H1 (cell line): ENCODE data around the gene OXNAD1. TPM values are rescaled to one million over a fixed set of nuclear protein-coding genes. Genes with fewer than 3 reads are reported as not detected.

Experiments
- CTCF ChIA-PET: fragments of 300-600 bp; sonication (Branson Sonifier 250); formaldehyde crosslinking; loops from one replicate; lab custom pipeline; 2021; ENCODE audit not compliant: partially characterized antibody; lab: Charles Lee
- POLR2A ChIA-PET: fragments of 300-600 bp; sonication (Branson Sonifier 250); formaldehyde crosslinking; loops from one replicate; lab custom pipeline; 2021; ENCODE audit warnings: inconsistent platforms; ENCODE audit not compliant: partially characterized antibody; lab: Charles Lee
- DNase-seq, 2 experiments: peaks; one replicate each; pipeline versions ENCODE4 v3.0.0 to v3.0.0-alpha.2; 2010 to 2022; ENCODE audit warnings: low spot score in 2 of 2, low read depth in 1 of 2, mixed read lengths in 1 of 2
- FAIRE-seq: peaks from 2 replicates; lab custom pipeline; 2011; peaks lifted over from hg19 to GRCh38; lab: Jason Lieb, UNC
- H2AFZ ChIP-seq: 2 replicates; pipeline ENCODE4 v1.8.1; 2012; ENCODE audit warnings: low read length, inconsistent platforms
- H2AK5ac ChIP-seq: 2 replicates; pipeline ENCODE4 v1.6.1; 2013; ENCODE audit warnings: low read depth, low read length
- H2BK120ac ChIP-seq: replicated peaks from 2 replicates; pipeline ENCODE3; 2013; ENCODE audit warnings: low read depth, low read length, inconsistent platforms
- H2BK12ac ChIP-seq: 2 replicates; pipeline ENCODE4 v1.6.1; 2013; ENCODE audit warnings: low read depth, low read length
- H2BK15ac ChIP-seq: 2 replicates; pipeline ENCODE4 v1.6.1; 2013; ENCODE audit warnings: low read length
- H2BK20ac ChIP-seq: 2 replicates; pipeline ENCODE4 v1.6.1; 2013; ENCODE audit warnings: low read length
- H2BK5ac ChIP-seq: 2 replicates; pipeline ENCODE4 v1.6.1; 2013; ENCODE audit warnings: low read depth, low read length
- H3K14ac ChIP-seq: 2 replicates; pipeline ENCODE4 v1.6.1; 2013; ENCODE audit warnings: inconsistent platforms; ENCODE audit not compliant: insufficient read length
- H3K18ac ChIP-seq: 2 replicates; pipeline ENCODE4 v1.6.1; 2013; ENCODE audit warnings: low read length; ENCODE audit errors: extremely low read depth
- H3K23ac ChIP-seq: 2 replicates; pipeline ENCODE4 v1.6.1; 2013; ENCODE audit warnings: inconsistent platforms; ENCODE audit not compliant: insufficient read length
- H3K23me2 ChIP-seq: 2 replicates; pipeline ENCODE4 v1.6.1; 2013; ENCODE audit warnings: low read depth, low read length
- H3K27ac ChIP-seq: 2 replicates; pipeline ENCODE4 v1.6.1; 2011; ENCODE audit warnings: low read depth, low read length, inconsistent platforms
- H3K27me3 ChIP-seq, 4 experiments: replicated peaks in 1 of 4; 1 replicate in 1 of 4; 2 replicates in 3 of 4; pipeline versions ENCODE4 v1.6.1 to v1.8.1; 2011 to 2013; ENCODE audit warnings: low read length in 3 of 4, mild to moderate bottlenecking in 3 of 4, inconsistent platforms in 2 of 4, mixed read lengths in 2 of 4, moderate library complexity in 1 of 4; ENCODE audit not compliant: control insufficient read depth in 3 of 4, insufficient read depth in 3 of 4; ENCODE audit errors: extremely low read depth in 1 of 4
- H3K36me3 ChIP-seq, 4 experiments: 2 replicates each; pipeline versions ENCODE4 v1.6.1 to v1.8.1; 2011 to 2013; ENCODE audit warnings: mild to moderate bottlenecking in 4 of 4, low read length in 3 of 4, moderate library complexity in 2 of 4, control low read depth in 1 of 4, inconsistent platforms in 1 of 4; ENCODE audit not compliant: insufficient read depth in 4 of 4, control insufficient read depth in 2 of 4
- H3K4ac ChIP-seq: replicated peaks from 2 replicates; pipeline ENCODE3; 2013; ENCODE audit warnings: low read length, low read depth, mixed read lengths, inconsistent platforms; ENCODE audit not compliant: insufficient read length
- H3K4me1 ChIP-seq, 4 experiments: replicated peaks in 1 of 4; 1 replicate in 1 of 4; 2 replicates in 3 of 4; pipeline versions ENCODE4 v1.6.1 to v1.8.1; 2011 to 2013; ENCODE audit warnings: low read length in 3 of 4, inconsistent platforms in 2 of 4, mixed read lengths in 1 of 4; ENCODE audit not compliant: insufficient read depth in 4 of 4, control insufficient read depth in 3 of 4
- H3K4me2 ChIP-seq, 2 experiments: 2 replicates each; pipeline versions ENCODE4 v1.6.1 to v1.8.1; 2011 to 2013; ENCODE audit warnings: low read depth in 2 of 2, low read length in 2 of 2, control low read depth in 1 of 2, inconsistent platforms in 1 of 2, mild to moderate bottlenecking in 1 of 2; ENCODE audit not compliant: insufficient read depth in 1 of 2
- H3K4me3 ChIP-seq, 4 experiments: fragments of 200-600, 300-600 bp in 1 of 4; sonication (generic), shearing (Covaris generic), sonication (Bioruptor Twin) in 1 of 4; 2 replicates each; pipeline versions ENCODE4 v1.5.1 to v1.8.1; 2011 to 2016; ENCODE audit warnings: low read length in 4 of 4, low read depth in 3 of 4, control low read depth in 2 of 4, inconsistent platforms in 2 of 4, mild to moderate bottlenecking in 2 of 4, mixed read lengths in 1 of 4, moderate library complexity in 1 of 4; ENCODE audit not compliant: insufficient read depth in 2 of 4; ENCODE audit errors: extremely low read depth in 1 of 4
- H3K56ac ChIP-seq: replicated peaks from 2 replicates; pipeline ENCODE3; 2013; ENCODE audit warnings: low read depth, mild to moderate bottlenecking, mixed read lengths, low read length, inconsistent platforms; ENCODE audit not compliant: insufficient read length
- H3K79me1 ChIP-seq: 2 replicates; pipeline ENCODE4 v1.6.1; 2013; ENCODE audit warnings: low read depth, low read length, control low read depth
- H3K79me2 ChIP-seq, 2 experiments: 2 replicates each; pipeline versions ENCODE4 v1.6.1 to v1.8.1; 2012 to 2013; ENCODE audit warnings: low read length in 2 of 2, mild to moderate bottlenecking in 2 of 2, inconsistent platforms in 1 of 2; ENCODE audit not compliant: insufficient read depth in 2 of 2, control insufficient read depth in 1 of 2
- H3K9ac ChIP-seq, 4 experiments: replicated peaks in 1 of 4; 1 replicate in 1 of 4; 2 replicates in 3 of 4; pipeline versions ENCODE4 v1.6.1 to v1.8.1; 2011 to 2013; ENCODE audit warnings: low read depth in 3 of 4, low read length in 3 of 4, control low read depth in 2 of 4, mild to moderate bottlenecking in 2 of 4, moderate library complexity in 2 of 4, inconsistent platforms in 1 of 4; ENCODE audit errors: extremely low read depth in 1 of 4
- H3K9me3 ChIP-seq, 2 experiments: 2 replicates each; pipeline versions ENCODE4 v1.6.1 to v1.8.1; 2012 to 2013; ENCODE audit warnings: mild to moderate bottlenecking in 2 of 2, moderate library complexity in 2 of 2, control low read depth in 1 of 2, inconsistent platforms in 1 of 2, low read depth in 1 of 2, low read length in 1 of 2, mixed read lengths in 1 of 2; ENCODE audit not compliant: insufficient read depth in 2 of 2
- H4K20me1 ChIP-seq, 2 experiments: replicated peaks in 1 of 2; 2 replicates each; pipeline versions ENCODE3 to v1.8.1; 2011 to 2013; ENCODE audit warnings: inconsistent platforms in 2 of 2, low read length in 2 of 2, mild to moderate bottlenecking in 1 of 2; ENCODE audit not compliant: insufficient read depth in 2 of 2, control insufficient read depth in 1 of 2
- H4K5ac ChIP-seq: 2 replicates; pipeline ENCODE4 v1.6.1; 2013; ENCODE audit warnings: low read length, low read depth, mixed read lengths, inconsistent platforms; ENCODE audit not compliant: insufficient read length
- H4K8ac ChIP-seq: 2 replicates; pipeline ENCODE4 v1.8.0; 2013; ENCODE audit warnings: mild to moderate bottlenecking, moderate library complexity, low read length, inconsistent platforms; ENCODE audit not compliant: insufficient read depth; ENCODE audit errors: extremely low read depth
- H4K91ac ChIP-seq: replicated peaks from 2 replicates; pipeline ENCODE3; 2013; ENCODE audit warnings: low read length, mixed read lengths, inconsistent platforms; ENCODE audit not compliant: insufficient read length
- CEBPB ChIP-seq: IDR thresholded peaks from 2 replicates; pipeline ENCODE4 v1.6.1; 2012; ENCODE audit warnings: low read depth, low read length
- MAX ChIP-seq: IDR thresholded peaks from 2 replicates; pipeline ENCODE4 v1.6.1; 2012; ENCODE audit warnings: inconsistent platforms
- POLR2AphosphoS5 ChIP-seq: IDR thresholded peaks from 2 replicates; pipeline ENCODE4 v1.6.1; 2011; ENCODE audit warnings: low read depth, low read length
- WGBS, 2 experiments: shearing (Covaris generic) in 1 of 2; methylation state at CpG; one replicate each; pipeline versions ENCODE4 v1.1.6 to v1.1.7; 2013 to 2015; ENCODE audit warnings: low lambda C conversion rate in 2 of 2, mixed read lengths in 2 of 2, inconsistent platforms in 1 of 2, low coverage in 1 of 2, missing lambda C conversion rate in 1 of 2; ENCODE audit not compliant: insufficient replicate concordance in 2 of 2, insufficient coverage in 1 of 2, insufficient read length in 1 of 2; ENCODE audit errors: extremely low coverage in 1 of 2, missing lambda C conversion rate in 1 of 2; 5-methylcytosine and 5-hydroxymethylcytosine counted together
- polyA plus RNA-seq, 7 experiments: library from polyadenylated mRNA; depleted of rRNA in 3 of 7; stranded (reverse) in 5 of 7; unstranded in 2 of 7; fragments of >200 nt in 5 of 7; fragments of 200-250 nt in 2 of 7; gene quantifications; 1 replicate in 5 of 7; 2 replicates in 1 of 7; 4 replicates in 1 of 7; pipeline versions ENCODE4 v1.2.1 to v1.2.3, GENCODE V29; 2011 to 2013; ENCODE audit warnings: missing spikeins in 2 of 7, mixed read lengths in 2 of 7
- total RNA-seq: library from RNA; stranded (reverse); fragmentation: NEBNext Ultra II Directional; extraction: Animal tissue kit (Norgen Biotek cat#: 25700); gene quantifications from 2 replicates; pipeline ENCODE4 v1.2.1, GENCODE V29; 2021

OXNAD1 gene
- total and polyA plus RNA-seq, 2 of the 8 experiments (the other 6 are each of a cell fraction or from before 2014, with no cell fraction given): 14.9 to 24.8 TPM

- WGBS, 2 experiments: 78% methylated on average over 5 of the region's 5 CpGs; no CpG with 5 or more reads in 1 of the 2 experiments
- H3K23ac ChIP-seq: no peak overlapping the region
- no peaks in the 10 kb centered on the region for H4K20me1 ChIP-seq
- no peak overlapping the region for H3K9ac ChIP-seq
- no peak for DNase-seq
- no peak overlapping the region for H3K4ac ChIP-seq
- H3K23me2 ChIP-seq: no peaks in the 10 kb centered on the region
- FAIRE-seq: no peak
- no peak overlapping the region for H2BK120ac ChIP-seq
- no peak overlapping the region for H2BK15ac ChIP-seq
- no peak for TF ChIP-seq POLR2AphosphoS5
- no peak for TF ChIP-seq CEBPB
- no peak for TF ChIP-seq MAX
- H3K4me2 ChIP-seq: no peak overlapping the region
- H4K5ac ChIP-seq: no peak overlapping the region
- H2AFZ ChIP-seq: no peak overlapping the region
- no peak overlapping the region; the same call in 1 of the 2 replicates for H4K8ac ChIP-seq
- H3K79me2 ChIP-seq: no peaks in the 10 kb centered on the region
- no peak overlapping the region for H3K27ac ChIP-seq
- no peaks in the 10 kb centered on the region for H3K4me1 ChIP-seq
- no peaks in the 10 kb centered on the region for H3K79me1 ChIP-seq
- H3K14ac ChIP-seq: no peak overlapping the region
- ChIA-PET POLR2A (interaction anchor here (0.9 to 2.7 kb wide), 2 partner anchors 9 to 12 kb away, joined by 3 to 10 read pairs; partner anchors contain the start of genes DPH3 and OXNAD1), CTCF (interaction anchor here (1.4 to 2.1 kb wide), 4 partner anchors 9 to 297 kb away, joined by 4 to 6 read pairs (median 4); no protein-coding TSS in a partner anchor)
- H2AK5ac ChIP-seq: no peak overlapping the region
- H2BK5ac ChIP-seq: no peak overlapping the region
- no peak overlapping the region for H3K18ac ChIP-seq
- no peaks in the 10 kb centered on the region for H3K27me3 ChIP-seq
- no peak overlapping the region for H2BK20ac ChIP-seq
- no peak overlapping the region for H3K4me3 ChIP-seq
- H3K56ac ChIP-seq: no peak overlapping the region
- H3K36me3 ChIP-seq: peaks cover 0 to 7% (median 0%) of the 10 kb centered on the region in 4 experiments; a peak in 4 of 8 replicates
- H2BK12ac ChIP-seq: no peak overlapping the region
- no peaks in the 10 kb centered on the region for H3K9me3 ChIP-seq
- H4K91ac ChIP-seq: no peak overlapping the region
Measured at GRCh38 chr3:16254916-16255315, 10.1 kb upstream of the OXNAD1 start.
